A204.1 (cell line): ENCODE results near the gene CLDND2.

ENCODE experiments used
- FAIRE-seq: peaks from 2 replicates; lab custom pipeline; 2012; peaks lifted over from hg19 to GRCh38; lab: Jason Lieb, UNC

CLDND2 gene

GRCh38 chr19:51382004-51382403, 13.2 kb upstream of the CLDND2 start:
- no peak for FAIRE-seq

GRCh38 chr19:51380379-51380778, 11.6 kb upstream of the CLDND2 start:
- FAIRE-seq = no peak

- FAIRE-seq = no peak
Observed at GRCh38 chr19:51377422-51377821, 8.6 kb upstream of the CLDND2 start.

GRCh38 chr19:51375504-51376221, 6.9 kb upstream of the CLDND2 start:
- FAIRE-seq = no peak

- no peak for FAIRE-seq
Observed at GRCh38 chr19:51372649-51373504, 4.1 kb upstream of the CLDND2 start, which contains the start of gene NKG7. Gene NKG7, minus strand, starts transcription at chr19:51372654. Its CDS starts 119 bp downstream, at chr19:51372535.

GRCh38 chr19:51372021-51372648, 3.3 kb upstream of the CLDND2 start:
- no peak for FAIRE-seq

- no peak for FAIRE-seq
Observed at GRCh38 chr19:51371186-51371690, 2.4 kb upstream of the CLDND2 start.

GRCh38 chr19:51370230-51370629, 1.4 kb upstream of the CLDND2 start:
- FAIRE-seq = no peak

GRCh38 chr19:51367565-51368365, 1.0 kb downstream of the CLDND2 start:
- peak; percentile 99 for FAIRE-seq

- FAIRE-seq = no peak
Observed at GRCh38 chr19:51367255-51367564, 1.6 kb downstream of the CLDND2 start.

GRCh38 chr19:51366389-51367254, 2.2 kb downstream of the CLDND2 start:
- peak; percentile 82 for FAIRE-seq

- FAIRE-seq = no peak
Observed at GRCh38 chr19:51365965-51366388, 2.8 kb downstream of the CLDND2 start, which contains the start of gene ETFB. Gene ETFB, minus strand, starts transcription at chr19:51366388. Its CDS starts 62 bp downstream, at chr19:51366326.

- no peak for FAIRE-seq
Observed at GRCh38 chr19:51365211-51365964, 3.4 kb downstream of the CLDND2 start.

- FAIRE-seq = no peak
Observed at GRCh38 chr19:51364200-51365106, 4.3 kb downstream of the CLDND2 start.

GRCh38 chr19:51361239-51361638, 7.6 kb downstream of the CLDND2 start:
- no peak for FAIRE-seq

- FAIRE-seq = no peak
Observed at GRCh38 chr19:51359294-51359693, 9.5 kb downstream of the CLDND2 start.

GRCh38 chr19:51357952-51358351, 10.9 kb downstream of the CLDND2 start:
- FAIRE-seq = no peak

- FAIRE-seq = no peak
Observed at GRCh38 chr19:51356159-51356801, 12.5 kb downstream of the CLDND2 start.

GRCh38 chr19:51354742-51355148, 14.1 kb downstream of the CLDND2 start:
- FAIRE-seq = no peak
